Measurements from ENCODE around the gene LNP1.

- TF ChIP-seq CTCF (IDR thresholded peaks at IDR 0.05), result no peak
- no peak for TF ChIP-seq POLR2A (IDR thresholded peaks at IDR 0.05)
Observed at GRCh38 chr3:100499651-100500050, 98.3 kb downstream of the LNP1 start.

All from thyroid gland (tissue), 4 donors.